GM21717 (cell line): ENCODE results near the gene PLSCR2.
"Not testable (repeated sequence)": the region's sequence is repeated elsewhere in the genome, so short reads cannot be mapped to it uniquely, and the experiment has no call there.

ENCODE experiments used
- ATAC-seq: cut with Tn5 transposase; IDR thresholded peaks from one replicate; pipeline ENCODE4 v1.9.1; 2021; ENCODE audit warnings: mild to moderate bottlenecking, moderate library complexity; ENCODE audit not compliant: unreplicated experiment

The PLSCR2 gene

GRCh38 chr3:146421819-146422759, 47.3 kb downstream of the PLSCR2 start:
- ATAC-seq: no peak

DNA sequence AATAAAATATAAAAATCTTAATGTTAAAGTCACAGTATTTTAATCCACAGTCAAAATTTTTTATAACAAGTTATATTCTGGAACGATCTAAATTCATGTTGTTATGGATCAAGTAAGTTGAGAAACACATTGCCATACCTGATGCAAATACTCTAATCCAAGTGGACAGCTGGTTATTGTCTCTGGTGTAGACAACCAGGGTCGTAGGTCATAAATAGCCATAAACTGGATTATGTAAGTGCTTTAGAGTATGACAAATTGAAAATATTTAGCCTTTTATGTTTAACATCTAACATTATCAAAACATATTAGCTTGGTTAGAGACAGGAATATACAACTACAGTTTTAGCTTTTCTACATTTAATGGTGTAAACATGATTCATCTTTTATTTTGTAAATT, 53.0 kb downstream of the PLSCR2 start:
- ATAC-seq: no peak

- no peak for ATAC-seq
These were observed 55.4 kb downstream of the PLSCR2 start for GRCh38 chr3:146414010-146414409.

GRCh38 chr3:146412711-146413110, 56.6 kb downstream of the PLSCR2 start:
- not testable (repeated sequence) for ATAC-seq

DNA sequence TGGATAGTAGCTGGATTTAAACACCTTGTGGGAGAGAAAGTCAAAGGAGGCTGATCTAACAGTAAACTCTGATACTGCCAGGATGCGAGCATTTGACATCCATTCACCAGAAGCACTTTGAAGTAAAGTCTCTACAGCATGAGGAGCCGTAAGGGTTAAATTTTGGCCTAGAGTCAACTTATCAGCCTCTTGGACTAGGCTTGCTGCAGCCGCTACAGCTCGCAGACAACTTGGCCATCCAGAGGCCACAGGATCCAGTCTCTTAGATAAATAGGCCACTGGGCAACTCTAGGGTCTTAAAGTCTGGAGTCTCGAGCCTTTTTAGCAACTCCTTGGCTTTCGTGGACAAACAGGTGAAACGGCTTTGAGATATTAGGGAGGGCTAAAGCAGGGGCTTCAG, 61.4 kb downstream of the PLSCR2 start:
- ATAC-seq: no peak

DNA sequence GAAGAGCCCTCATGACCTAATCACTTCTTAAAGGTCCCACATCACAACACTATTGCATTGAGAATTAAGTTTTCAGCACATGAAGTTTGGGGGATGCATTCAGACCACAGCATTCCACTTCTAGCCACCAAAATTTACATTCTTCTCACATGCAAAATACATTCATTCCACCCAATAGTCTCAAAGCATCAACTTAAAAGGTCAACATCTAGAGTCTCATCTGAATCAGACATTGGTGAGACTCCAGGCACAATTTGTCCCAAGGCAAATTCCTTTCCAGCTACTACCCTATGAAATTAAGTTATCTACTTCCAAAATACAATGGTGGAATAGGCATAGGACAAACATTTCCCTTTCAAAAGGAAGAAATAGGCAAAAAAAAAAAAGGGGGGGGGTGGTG, 64.9 kb downstream of the PLSCR2 start:
- ATAC-seq: no peak

- no peak for ATAC-seq
These were observed 65.6 kb downstream of the PLSCR2 start for GRCh38 chr3:146403792-146404191.

DNA sequence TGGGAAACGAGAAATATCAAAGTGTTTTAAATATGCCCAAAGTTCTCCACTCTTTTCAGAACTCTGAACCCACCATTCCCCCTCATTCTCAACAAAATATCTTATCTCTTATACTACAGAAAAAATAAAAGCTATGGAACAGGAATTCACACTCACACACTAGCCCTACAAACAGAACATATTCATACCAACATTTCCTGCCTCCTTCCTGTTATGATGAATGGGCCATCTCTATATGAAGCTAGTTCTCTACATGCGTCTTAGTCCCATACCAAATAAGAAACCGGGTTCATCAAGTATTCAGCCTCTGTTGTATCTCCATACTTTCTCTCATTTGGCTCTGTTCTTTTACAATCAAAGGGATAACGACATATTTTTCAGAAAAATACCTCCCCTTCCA, 72.6 kb downstream of the PLSCR2 start:
- no peak for ATAC-seq

DNA sequence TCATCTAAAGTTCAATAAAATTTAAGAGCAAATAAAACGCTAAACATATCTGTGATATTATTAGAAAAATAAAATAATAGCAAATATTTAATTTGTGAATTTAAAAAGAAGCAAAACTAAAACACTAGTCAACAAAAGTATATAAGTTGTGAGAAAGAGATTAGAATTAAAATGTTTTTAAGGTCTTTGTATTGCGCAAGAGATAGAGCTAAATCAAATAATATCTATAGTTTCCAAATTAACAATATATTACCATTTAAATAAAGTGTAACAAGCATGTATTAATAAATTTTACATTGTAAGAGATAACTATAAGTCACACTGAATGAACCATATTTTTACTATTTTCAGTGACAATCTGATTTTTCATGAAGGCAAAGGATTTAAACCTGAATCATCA, 74.2 kb downstream of the PLSCR2 start:
- ATAC-seq: no peak

DNA sequence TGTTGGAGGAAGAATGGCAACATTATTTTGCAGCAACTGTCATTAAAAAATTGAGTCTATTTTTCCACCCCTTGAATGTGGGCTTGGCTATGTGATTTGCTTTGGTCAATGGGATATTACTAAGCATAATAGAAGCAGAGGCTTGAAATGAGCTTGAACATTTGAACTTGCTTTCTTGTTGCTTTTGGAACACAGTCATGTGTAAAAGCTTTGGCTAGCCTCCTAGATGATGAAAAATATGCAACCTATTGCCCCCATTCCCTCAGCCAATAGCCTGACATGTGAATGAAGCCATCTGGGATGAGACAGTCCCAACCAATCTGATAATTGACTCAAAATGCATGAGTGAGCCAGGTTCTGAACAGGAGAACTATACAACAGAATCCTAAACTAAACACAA, 78.4 kb downstream of the PLSCR2 start:
- ATAC-seq: no peak

DNA sequence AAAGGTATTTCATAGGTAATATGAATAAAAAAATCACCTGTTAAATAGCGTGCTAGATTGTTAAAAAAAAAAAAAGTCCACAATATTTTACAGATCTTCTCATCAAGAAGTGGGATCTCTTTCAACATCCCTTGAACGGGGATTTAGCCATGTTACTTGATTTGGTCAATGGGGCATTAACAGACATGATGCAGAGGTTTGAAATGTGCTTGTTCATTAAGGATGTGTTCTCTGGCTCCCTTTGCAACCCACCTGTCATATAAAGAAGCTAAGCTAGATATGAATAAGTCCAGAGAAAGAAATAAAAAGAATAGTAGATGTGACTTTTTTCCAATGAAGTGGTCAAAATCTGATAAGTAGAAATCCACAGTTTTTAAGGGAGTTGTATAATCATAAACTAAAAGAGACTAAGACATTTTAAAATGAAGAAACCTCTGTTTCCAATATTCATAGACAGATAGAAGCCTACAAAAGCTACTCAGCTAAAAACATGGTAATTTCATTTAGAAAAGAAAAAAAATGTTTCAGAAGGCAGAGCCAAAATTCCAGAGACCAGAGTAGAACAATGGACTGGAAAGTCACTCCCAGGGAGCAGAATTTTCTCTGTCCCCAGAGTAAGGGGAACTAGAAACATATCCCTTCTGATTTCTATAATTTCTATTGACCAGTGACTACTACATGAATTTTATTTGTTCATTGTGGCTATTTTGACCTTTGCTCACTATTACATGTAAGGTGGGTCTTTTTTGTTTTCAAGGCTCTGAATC, 79.2 kb downstream of the PLSCR2 start:
- no peak for ATAC-seq

- ATAC-seq: no peak
These were observed 81.8 kb downstream of the PLSCR2 start for GRCh38 chr3:146387566-146387965.

- no peak for ATAC-seq
These were observed 82.4 kb downstream of the PLSCR2 start for GRCh38 chr3:146386936-146387335.

DNA sequence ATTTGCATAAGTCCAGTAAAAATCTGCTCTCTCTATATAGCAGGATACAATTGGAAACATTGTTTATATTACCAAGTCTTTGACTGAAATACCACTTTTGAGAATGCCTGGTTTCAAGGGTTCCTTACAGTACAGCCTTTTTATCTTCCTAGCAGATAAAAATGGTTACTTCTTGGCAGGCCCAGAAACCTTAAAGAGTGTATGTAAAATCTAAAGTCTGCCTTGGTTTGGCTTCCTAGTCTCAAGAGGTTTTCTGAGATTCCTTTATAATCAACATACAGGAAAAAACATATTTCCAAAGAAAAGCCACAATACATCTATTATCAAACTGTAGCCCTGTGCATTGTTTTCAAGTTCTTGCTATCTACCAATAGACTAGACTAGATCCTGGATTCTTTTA, 84.6 kb downstream of the PLSCR2 start:
- ATAC-seq: no peak
